HG03060 (cell line): Measurements from ENCODE around the gene NLRP3.

ENCODE experiments used
- ATAC-seq: cut with Tn5 transposase; IDR thresholded peaks from one replicate; pipeline ENCODE4 v1.9.1; 2021; ENCODE audit warnings: low read depth, moderate number of reproducible peaks; ENCODE audit not compliant: unreplicated experiment

The NLRP3 gene

GRCh38 chr1:247435030-247435758, 19.2 kb downstream of the NLRP3 start:
- no peak for ATAC-seq

DNA sequence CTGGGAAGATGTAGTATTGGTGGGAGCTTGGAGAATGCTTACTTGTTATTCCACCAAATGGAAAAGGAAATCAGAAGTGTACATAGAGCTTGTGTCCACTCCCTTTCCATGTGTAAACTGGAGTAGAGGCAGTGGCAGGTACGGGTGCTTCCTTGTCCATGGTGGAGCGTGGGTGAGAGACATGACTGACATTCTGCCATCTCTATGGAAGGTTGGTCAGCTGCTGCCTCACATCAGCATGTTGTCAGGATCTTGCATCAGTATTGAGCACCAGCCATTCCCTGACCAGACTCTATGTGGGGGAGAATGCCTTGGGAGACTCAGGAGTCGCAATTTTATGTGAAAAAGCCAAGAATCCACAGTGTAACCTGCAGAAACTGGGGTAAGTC, 19.8 kb downstream of the NLRP3 start:
- ATAC-seq = no peak

DNA sequence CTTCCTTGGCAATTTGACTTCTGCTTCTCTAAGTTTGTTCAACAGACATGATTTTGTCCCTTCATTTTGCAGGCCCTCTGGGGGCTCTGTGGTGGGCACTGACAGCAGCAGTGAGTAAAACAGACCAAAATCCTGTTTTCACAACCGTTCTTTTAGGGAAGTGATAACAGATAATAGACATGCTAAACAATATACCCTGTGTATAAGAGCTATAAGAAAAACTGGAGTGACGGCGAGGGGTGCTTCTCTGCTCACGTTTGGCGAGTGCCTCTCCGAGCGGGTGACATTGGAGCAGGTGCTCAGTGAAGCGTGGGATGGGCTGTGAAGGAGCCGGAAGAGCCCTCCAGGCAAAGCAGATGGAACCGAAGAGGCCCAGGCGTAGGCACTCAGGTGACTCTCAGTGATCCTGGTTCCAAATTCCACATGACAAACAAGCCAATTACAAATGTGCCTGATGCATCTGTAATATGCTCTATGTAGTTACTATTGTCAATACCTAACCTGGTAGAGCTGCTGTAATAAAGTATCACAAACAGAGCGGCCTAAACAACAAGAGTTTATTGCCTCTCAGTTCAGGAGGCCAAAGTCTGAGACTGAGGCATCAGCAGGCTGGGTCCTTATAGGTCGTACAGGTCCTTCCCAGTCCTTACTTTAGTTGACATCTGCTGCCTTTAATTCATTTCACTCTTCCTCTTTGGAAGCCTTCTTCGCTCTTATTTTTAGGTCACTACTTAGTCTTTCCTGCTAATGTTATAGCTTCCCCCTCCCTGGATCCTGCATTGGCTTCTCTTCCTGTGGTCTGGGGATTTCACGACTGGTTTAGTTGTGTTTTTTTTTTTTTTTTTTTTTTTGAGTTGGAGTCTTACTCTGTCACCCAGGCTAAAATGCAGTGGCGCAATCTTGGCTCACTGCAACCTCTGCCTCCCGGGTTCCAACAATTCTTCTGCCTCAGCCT, 21.9 kb downstream of the NLRP3 start:
- no peak for ATAC-seq

DNA sequence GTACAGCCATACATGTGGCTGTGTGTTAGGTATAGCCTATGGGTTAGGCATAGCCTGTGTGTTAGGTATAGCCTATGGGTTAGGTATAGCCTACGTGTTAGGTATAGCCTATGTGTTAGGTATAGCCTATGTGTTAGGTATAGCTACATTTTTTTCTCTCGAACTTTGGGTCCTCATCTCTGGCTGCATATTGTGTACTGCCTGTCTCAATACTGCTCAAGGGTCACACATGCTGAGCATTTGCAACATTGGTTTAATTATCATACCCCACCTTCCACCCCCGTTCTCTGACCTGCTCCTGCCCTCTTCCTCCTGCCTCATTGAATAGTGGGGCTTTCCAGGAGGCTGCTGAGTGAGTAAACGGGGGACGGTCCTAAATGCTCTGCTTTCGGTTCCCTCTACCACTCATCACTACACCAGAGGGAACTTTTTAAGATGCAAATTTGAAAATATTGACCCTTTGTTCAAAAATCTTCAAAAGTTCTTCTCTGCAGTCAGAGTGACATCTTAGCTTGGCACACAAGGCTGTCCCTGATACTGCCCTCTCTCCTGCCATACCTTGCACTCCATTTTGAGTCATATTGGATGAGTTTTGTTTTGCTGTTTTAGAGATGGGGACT, 24.1 kb downstream of the NLRP3 start:
- peak; percentile 95 for ATAC-seq

GRCh38 chr1:247441606-247442005, 25.6 kb downstream of the NLRP3 start:
- no peak for ATAC-seq

GRCh38 chr1:247442164-247442563, 26.2 kb downstream of the NLRP3 start:
- no peak for ATAC-seq

- ATAC-seq = no peak
These were observed 27.7 kb downstream of the NLRP3 start for GRCh38 chr1:247443641-247444040.

GRCh38 chr1:247444571-247444970, 28.6 kb downstream of the NLRP3 start:
- ATAC-seq = no peak

GRCh38 chr1:247445526-247446356, 29.8 kb downstream of the NLRP3 start:
- ATAC-seq = no peak

DNA sequence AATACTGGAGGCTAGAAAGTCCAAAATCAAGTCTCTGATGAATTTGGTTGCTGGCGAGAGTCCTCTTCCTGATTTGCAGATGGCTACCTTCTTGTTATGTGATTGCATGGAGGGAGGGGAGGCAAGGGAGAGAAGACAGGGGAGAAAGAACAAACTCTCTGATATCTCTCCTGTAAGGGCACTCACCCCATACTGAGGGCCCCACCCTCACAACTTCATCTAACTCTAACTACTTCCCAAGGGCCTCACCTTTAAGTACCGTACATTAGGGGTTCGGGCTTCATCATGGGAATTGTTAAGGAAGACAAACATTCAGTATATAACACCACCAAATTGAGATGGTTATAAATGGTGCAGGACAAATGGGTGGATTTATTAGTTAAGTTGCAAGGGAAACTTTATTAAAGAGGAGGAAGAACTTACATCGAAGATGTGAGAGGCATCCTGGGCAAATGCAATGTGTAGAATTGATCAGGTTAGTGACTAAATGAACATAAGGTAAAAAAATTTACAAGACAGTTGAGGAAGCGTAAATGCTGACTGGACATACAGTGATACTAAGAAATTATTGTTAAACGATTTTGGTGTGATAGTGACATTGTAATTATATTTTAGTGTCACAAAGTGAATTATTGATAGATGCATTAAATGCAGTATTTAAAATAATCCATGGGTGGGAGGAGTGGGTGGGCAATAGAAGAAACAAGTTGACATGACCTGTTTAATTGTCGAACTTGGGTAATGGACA, 31.4 kb downstream of the NLRP3 start:
- no peak for ATAC-seq

- ATAC-seq = no peak
These were observed 32.3 kb downstream of the NLRP3 start for GRCh38 chr1:247448107-247448791.

DNA sequence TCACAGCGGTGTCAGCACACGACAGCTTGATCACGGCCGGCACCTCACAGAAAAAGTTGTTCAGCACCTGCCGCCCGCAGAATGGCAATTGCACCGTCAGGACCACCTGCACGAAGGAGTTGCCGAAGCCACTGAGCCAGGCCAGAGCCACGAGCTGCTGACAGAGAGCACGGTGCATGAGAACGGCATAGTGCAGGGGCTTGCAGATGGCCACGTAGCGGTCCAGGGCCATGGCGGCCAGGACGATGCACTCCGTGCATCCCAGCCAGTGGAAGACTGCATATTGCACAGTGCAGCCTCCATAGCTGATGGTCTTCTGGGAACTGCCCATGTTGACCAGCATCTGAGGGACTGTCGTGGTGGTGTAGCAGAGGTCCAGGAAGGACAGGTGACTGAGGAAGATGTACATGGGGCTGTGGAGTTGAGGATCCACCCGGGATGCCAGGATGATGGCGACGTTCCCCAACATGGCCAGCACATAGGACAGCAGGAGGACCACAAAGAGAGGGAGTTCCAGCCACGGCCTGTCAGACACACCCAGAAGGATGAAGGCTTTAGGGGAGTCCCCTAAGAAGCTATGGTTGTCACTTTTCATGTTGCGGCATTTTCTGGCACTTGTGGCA, 35.5 kb downstream of the NLRP3 start:
- ATAC-seq = no peak

GRCh38 chr1:247452447-247453039, 36.6 kb downstream of the NLRP3 start:
- ATAC-seq = no peak

DNA sequence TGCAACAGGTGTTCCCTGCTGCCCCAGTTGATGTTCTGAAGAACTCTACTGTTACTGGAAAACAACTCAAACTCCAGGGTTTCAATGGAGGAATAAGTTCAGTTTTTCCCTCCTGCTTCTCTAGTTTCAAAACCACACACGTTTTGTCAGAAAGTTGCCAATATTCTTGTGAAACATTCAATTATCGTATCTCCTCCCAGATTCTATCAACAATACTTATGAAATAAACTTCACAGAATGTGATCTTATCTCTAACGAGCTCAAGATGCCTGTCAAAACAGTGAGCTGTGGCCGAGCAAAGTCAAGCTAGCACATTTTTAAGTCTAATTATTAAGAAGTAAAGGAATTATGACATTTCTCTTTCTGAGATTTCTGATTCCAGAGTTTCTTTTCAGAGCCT, 37.3 kb downstream of the NLRP3 start:
- ATAC-seq = no peak

GRCh38 chr1:247453997-247454396, 38.0 kb downstream of the NLRP3 start:
- no peak for ATAC-seq

- ATAC-seq = no peak
These were observed 40.0 kb downstream of the NLRP3 start for GRCh38 chr1:247456021-247456420.

DNA sequence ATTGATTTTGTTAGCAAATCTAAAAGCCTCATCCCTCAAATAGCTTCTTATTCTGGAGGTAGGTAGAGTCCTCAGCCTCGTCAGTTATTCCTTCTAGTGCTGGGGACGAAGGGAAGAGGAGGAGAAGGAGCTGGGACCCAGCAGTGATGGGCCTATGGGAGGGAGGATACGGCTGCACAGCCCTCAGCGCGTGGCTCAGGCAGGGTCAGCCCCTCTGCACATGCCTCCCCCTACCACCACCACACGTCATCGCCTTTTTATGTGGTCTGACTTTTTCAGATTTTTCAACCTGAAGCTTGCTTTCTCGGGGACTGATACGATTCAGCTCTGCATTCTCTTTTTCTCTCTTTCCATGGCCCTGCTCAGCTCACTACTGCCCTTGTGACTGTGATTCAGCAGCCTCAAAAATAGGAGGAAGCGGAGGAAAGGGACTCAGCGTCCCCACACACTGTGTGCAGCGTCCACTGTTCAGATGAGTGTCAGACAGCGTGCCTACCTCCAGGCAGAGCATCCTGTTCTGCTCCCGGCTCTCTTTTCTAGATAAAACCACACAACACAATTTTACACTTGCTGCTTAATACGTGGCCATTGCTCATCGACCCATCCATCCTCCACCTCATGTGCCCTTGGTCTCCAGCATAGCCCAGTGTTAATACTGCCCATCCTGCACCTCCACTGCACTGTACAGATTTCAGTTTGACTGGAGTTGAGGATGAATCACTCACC, 41.1 kb downstream of the NLRP3 start:
- ATAC-seq = no peak

DNA sequence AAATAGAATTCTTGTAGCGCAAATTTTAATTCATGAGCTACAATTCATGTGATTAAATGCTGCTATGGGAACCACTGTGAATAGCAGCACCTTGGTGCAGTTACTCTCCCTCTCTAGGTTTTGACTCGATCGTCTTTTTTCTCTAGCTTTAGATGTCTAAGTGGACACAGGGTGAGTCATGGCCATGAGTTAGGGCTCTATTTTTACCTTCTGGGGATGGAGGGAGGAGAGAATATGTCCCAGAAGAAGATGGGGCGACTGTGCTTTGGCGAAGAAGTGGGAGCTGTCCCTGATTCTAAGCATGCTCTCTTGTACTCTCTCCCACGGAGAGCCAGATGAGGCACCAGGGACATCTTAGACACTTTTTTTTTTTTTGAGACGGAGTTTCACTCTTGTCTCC, 43.5 kb downstream of the NLRP3 start:
- no peak for ATAC-seq
